A204.1 (cell line): ENCODE data around the gene KIAA0825.
A peak's percentile ranks its signal among the peaks of the same experiment; 100 is the strongest.

ENCODE experiments used
- FAIRE-seq: peaks from 2 replicates; lab custom pipeline; 2012; peaks lifted over from hg19 to GRCh38; lab: Jason Lieb, UNC

The KIAA0825 gene

GRCh38 chr5:94618493-94619328 is at the start of gene KIAA0825, which contains the start of gene SLF1:
Gene KIAA0825, minus strand, starts transcription at chr5:94618604. Its CDS starts 81,478 bp downstream, at chr5:94537126.
Gene SLF1, plus strand, starts transcription at chr5:94618669. Its CDS starts 10,142 bp downstream, at chr5:94628811.
- FAIRE-seq: no peak

GRCh38 chr5:94667937-94668336 is 49.5 kb upstream of the KIAA0825 start:
- no peak for FAIRE-seq

GRCh38 chr5:94661086-94661485 is 42.7 kb upstream of the KIAA0825 start:
- no peak for FAIRE-seq

- FAIRE-seq: no peak
These were observed 42.1 kb upstream of the KIAA0825 start for GRCh38 chr5:94660506-94660905.

- no peak for FAIRE-seq
These were observed 39.9 kb upstream of the KIAA0825 start for GRCh38 chr5:94658272-94658671.

GRCh38 chr5:94649874-94650273 is 31.5 kb upstream of the KIAA0825 start:
- FAIRE-seq: peak; percentile 19

- no peak for FAIRE-seq
These were observed 28.4 kb upstream of the KIAA0825 start for GRCh38 chr5:94646758-94647157.

- no peak for FAIRE-seq
These were observed 26.6 kb upstream of the KIAA0825 start for GRCh38 chr5:94645053-94645452.

- FAIRE-seq: no peak
These were observed 21.8 kb upstream of the KIAA0825 start for GRCh38 chr5:94640176-94640575.

- FAIRE-seq: no peak
These were observed 13.6 kb upstream of the KIAA0825 start for GRCh38 chr5:94632024-94632423.

- no peak for FAIRE-seq
These were observed 8.8 kb upstream of the KIAA0825 start for GRCh38 chr5:94627191-94627590.

- no peak for FAIRE-seq
These were observed 5.5 kb upstream of the KIAA0825 start for GRCh38 chr5:94623877-94624276.

- FAIRE-seq: no peak
These were observed 4.6 kb upstream of the KIAA0825 start for GRCh38 chr5:94623011-94623410.

- FAIRE-seq: no peak
These were observed 3.4 kb upstream of the KIAA0825 start for GRCh38 chr5:94621763-94622162.

GRCh38 chr5:94620256-94620655 is 1.9 kb upstream of the KIAA0825 start:
- FAIRE-seq: no peak

GRCh38 chr5:94618029-94618492 is 343 bp downstream of the KIAA0825 start:
- no peak for FAIRE-seq

- no peak for FAIRE-seq
These were observed 2.5 kb downstream of the KIAA0825 start for GRCh38 chr5:94615862-94616261.

GRCh38 chr5:94614156-94614805 is 4.1 kb downstream of the KIAA0825 start:
- FAIRE-seq: no peak

- FAIRE-seq: peak; percentile 53
These were observed 4.8 kb downstream of the KIAA0825 start for GRCh38 chr5:94613583-94613982.

GRCh38 chr5:94595281-94595840 is 23.0 kb downstream of the KIAA0825 start:
- no peak for FAIRE-seq

GRCh38 chr5:94577466-94578245 is 40.7 kb downstream of the KIAA0825 start:
- no peak for FAIRE-seq

GRCh38 chr5:94575196-94575595 is 43.2 kb downstream of the KIAA0825 start:
- FAIRE-seq: no peak
